ENCODE data around the gene PPP2R5A.

The PPP2R5A gene

DNA sequence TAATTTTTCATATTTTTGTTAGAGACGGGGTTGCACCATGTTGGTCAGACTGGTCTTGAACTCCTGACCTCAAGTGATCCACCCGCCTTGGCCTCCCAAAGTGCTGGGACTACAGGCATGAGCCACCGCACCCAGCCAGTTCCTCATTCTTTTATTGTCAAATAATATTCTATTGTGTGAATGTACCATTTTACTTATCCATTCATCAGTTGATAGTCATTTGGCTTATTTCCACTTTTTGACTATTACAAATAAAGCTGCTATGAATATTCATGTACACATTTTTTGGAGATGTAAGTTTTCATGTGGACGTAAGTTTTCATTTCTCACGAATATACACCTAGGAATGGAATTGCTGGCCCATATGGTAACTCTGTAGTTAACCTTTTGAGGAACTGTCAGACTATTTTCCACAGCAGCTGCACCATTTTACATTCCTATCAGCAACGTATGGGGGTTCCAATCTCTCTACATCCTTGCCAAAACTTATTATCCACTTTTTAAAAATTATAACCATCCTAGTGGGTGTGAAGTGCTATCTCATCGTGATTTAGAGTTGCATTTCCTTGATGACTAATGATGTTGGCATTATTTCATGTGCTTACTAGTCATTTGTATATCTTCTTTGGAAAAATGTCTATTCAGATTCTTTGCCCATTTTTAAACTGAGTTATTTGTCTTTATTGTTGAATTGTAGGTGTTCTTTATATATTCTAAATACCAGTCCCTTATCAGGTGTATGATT, 116.8 kb downstream of the PPP2R5A start:
- Histone ChIP-seq H3K9ac (ENCODE audit: low read depth, low read length, poor library complexity, severe bottlenecking) (no peak overlapping the region), H4K20me1 (ENCODE audit: insufficient read depth, low read length, poor library complexity, severe bottlenecking) (no peaks in the 10 kb centered on the region), H3F3A (ENCODE audit: low read depth) (0 out of 2 replicates have a peak, but pooled peaks cover 4% of the 10 kb centered on the region), H3K27me3 (ENCODE audit: insufficient read depth, low read length, poor library complexity, severe bottlenecking) (no peaks in the 10 kb centered on the region), H3K9me2 (replicated peaks; ENCODE audit: low read depth, low read length) (no peaks in the 10 kb centered on the region), H3K4me1 (ENCODE audit: insufficient read depth, low read length, poor library complexity, severe bottlenecking) (no peaks in the 10 kb centered on the region), H3K4me3 (ENCODE audit: low read length, poor library complexity, severe bottlenecking) (no peak overlapping the region), H2AFZ (ENCODE audit: low read length) (no peak overlapping the region), H3K9me3 (ENCODE audit: insufficient read depth, low read depth, low read length) (peaks cover 2% of the 10 kb centered on the region), H3K4me2 (ENCODE audit: low read depth, low read length, poor library complexity, severe bottlenecking) (no peak overlapping the region), H3K36me3 (ENCODE audit: insufficient read depth, low read length) (peaks cover 40% of the 10 kb centered on the region), H3K79me2 (ENCODE audit: insufficient read depth, low read length) (peaks cover 13% of the 10 kb centered on the region)
- no peak for TF ChIP-seq EZH2phosphoT487 (IDR thresholded peaks at IDR 0.05; ENCODE audit: borderline replicate concordance)

DNA sequence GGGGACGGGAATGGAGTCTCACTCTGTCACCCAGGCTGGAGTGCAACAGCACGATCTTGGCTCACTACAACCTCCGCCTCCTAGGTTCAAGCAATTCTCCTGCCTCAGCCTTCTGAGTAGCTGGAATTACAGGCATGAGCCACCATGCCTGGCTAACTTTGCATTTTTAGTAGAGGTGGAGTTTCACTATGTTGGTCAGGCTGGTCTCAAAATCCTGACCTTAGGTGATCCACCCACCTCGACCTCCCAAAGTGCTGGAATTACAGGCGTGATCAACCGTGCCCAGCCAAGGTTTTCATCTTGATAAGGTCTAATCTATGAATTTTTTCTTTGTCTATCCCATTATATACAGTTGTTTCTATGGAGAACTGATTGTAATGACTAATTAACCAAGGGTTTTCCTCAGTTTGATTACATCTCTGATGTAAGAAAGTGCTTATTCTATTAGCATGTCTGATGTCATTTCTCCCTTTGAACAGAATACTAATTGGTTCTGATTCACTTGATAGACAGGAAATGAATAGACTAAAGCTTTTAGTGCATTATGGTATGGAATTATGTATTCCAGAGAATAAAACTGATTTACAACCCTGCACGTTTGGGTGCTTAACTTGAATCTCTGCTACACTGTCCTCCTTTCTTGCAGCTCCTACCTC, 117.6 kb downstream of the PPP2R5A start:
- H3K79me2 ChIP-seq (ENCODE audit: insufficient read depth, low read length), result peaks cover 10% of the 10 kb centered on the region
- no peaks in the 10 kb centered on the region for H3K27me3 ChIP-seq (ENCODE audit: insufficient read depth, low read length, poor library complexity, severe bottlenecking)
- no peak for TF ChIP-seq EZH2phosphoT487 (IDR thresholded peaks at IDR 0.05; ENCODE audit: borderline replicate concordance)
- TF ChIP-seq, protein P1, sequence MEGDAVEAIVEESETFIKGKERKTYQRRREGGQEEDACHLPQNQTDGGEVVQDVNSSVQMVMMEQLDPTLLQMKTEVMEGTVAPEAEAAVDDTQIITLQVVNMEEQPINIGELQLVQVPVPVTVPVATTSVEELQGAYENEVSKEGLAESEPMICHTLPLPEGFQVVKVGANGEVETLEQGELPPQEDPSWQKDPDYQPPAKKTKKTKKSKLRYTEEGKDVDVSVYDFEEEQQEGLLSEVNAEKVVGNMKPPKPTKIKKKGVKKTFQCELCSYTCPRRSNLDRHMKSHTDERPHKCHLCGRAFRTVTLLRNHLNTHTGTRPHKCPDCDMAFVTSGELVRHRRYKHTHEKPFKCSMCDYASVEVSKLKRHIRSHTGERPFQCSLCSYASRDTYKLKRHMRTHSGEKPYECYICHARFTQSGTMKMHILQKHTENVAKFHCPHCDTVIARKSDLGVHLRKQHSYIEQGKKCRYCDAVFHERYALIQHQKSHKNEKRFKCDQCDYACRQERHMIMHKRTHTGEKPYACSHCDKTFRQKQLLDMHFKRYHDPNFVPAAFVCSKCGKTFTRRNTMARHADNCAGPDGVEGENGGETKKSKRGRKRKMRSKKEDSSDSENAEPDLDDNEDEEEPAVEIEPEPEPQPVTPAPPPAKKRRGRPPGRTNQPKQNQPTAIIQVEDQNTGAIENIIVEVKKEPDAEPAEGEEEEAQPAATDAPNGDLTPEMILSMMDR (conservative IDR thresholded peaks at IDR 0.05; ENCODE audit: low read length), result no peak
- H3K9me2 ChIP-seq (replicated peaks; ENCODE audit: low read depth, low read length), result no peaks in the 10 kb centered on the region
- no peak overlapping the region for H3K4me2 ChIP-seq (ENCODE audit: low read depth, low read length, poor library complexity, severe bottlenecking)
- no peak overlapping the region for H2AFZ ChIP-seq (ENCODE audit: low read length)
- H3K9me3 ChIP-seq (ENCODE audit: insufficient read depth, low read depth, low read length), result no peaks in the 10 kb centered on the region
- 0 out of 2 replicates have a peak, but pooled peaks cover 2% of the 10 kb centered on the region for H3F3A ChIP-seq (ENCODE audit: low read depth)
- peaks cover 39% of the 10 kb centered on the region for H3K36me3 ChIP-seq (ENCODE audit: insufficient read depth, low read length)
- H3K4me1 ChIP-seq (ENCODE audit: insufficient read depth, low read length, poor library complexity, severe bottlenecking), result no peaks in the 10 kb centered on the region
- no peak overlapping the region for H3K9ac ChIP-seq (ENCODE audit: low read depth, low read length, poor library complexity, severe bottlenecking)
- no peaks in the 10 kb centered on the region for H4K20me1 ChIP-seq (ENCODE audit: insufficient read depth, low read length, poor library complexity, severe bottlenecking)
- no peak overlapping the region for H3K4me3 ChIP-seq (ENCODE audit: low read length, poor library complexity, severe bottlenecking)

DNA sequence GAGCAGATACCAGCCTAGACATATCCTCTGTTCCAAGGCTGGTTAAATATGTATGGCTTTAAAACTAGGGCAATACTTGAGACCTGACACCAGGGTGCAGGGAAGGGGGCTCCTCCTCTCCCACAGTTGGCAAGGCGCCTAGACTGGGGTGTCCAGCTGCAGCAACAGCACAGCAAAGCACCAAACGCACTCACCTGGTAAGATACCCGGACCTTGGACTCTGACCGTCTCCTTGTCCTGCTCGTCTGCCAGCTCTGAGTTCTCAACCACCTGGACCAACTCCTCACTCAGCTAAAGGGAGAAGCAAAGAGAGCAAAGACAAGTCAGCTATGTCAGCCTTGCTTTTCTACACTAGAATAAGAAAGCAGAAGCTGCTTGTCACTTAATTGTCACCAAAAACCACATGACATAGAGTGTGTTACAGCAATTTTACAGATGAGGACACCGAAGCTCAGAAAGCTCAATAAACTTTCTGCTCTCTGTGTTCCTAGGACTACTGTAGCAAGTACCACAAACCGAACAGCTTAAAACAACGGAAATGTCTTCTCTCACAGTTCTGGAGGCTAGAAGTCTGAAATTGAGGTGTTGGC, 125.1 kb downstream of the PPP2R5A start:
- H3K9me3 ChIP-seq (ENCODE audit: insufficient read depth, low read depth, low read length), result no peaks in the 10 kb centered on the region
- no peaks in the 10 kb centered on the region for H3K9me2 ChIP-seq (replicated peaks; ENCODE audit: low read depth, low read length)
- H4K20me1 ChIP-seq (ENCODE audit: insufficient read depth, low read length, poor library complexity, severe bottlenecking), result peaks cover 9% of the 10 kb centered on the region
- peaks cover 47% of the 10 kb centered on the region for H3K79me2 ChIP-seq (ENCODE audit: insufficient read depth, low read length)
- no peak overlapping the region for H2AFZ ChIP-seq (ENCODE audit: low read length)
- no peaks in the 10 kb centered on the region for H3K27me3 ChIP-seq (ENCODE audit: insufficient read depth, low read length, poor library complexity, severe bottlenecking)
- no peak overlapping the region for H3K9ac ChIP-seq (ENCODE audit: low read depth, low read length, poor library complexity, severe bottlenecking)
- H3K4me3 ChIP-seq (ENCODE audit: low read length, poor library complexity, severe bottlenecking), result peak overlapping the region; percentile 82
- no peak for TF ChIP-seq EZH2phosphoT487 (IDR thresholded peaks at IDR 0.05; ENCODE audit: borderline replicate concordance)
- TF ChIP-seq, protein P1 (conservative IDR thresholded peaks at IDR 0.05; ENCODE audit: low read length), result no peak
- H3K4me1 ChIP-seq (ENCODE audit: insufficient read depth, low read length, poor library complexity, severe bottlenecking), result peaks cover 46% of the 10 kb centered on the region
- 0 out of 2 replicates have a peak, but pooled peaks cover 2% of the 10 kb centered on the region for H3F3A ChIP-seq (ENCODE audit: low read depth)
- H3K36me3 ChIP-seq (ENCODE audit: insufficient read depth, low read length), result peaks cover 50% of the 10 kb centered on the region; the same call in 1 of the 2 replicates
- peak overlapping the region; percentile 99 for H3K4me2 ChIP-seq (ENCODE audit: low read depth, low read length, poor library complexity, severe bottlenecking)
